Right ventricle myocardium inferior (tissue), 1 donor: ENCODE results near the gene OR5B2. TPM values are rescaled to one million over a fixed set of nuclear protein-coding genes. Genes with fewer than 3 reads are reported as not detected.

ENCODE experiments used
- total RNA-seq: library from RNA; stranded (reverse); fragmentation: NEBNext Ultra II Directional; extraction: Animal tissue kit (Norgen Biotek cat#: 25700); gene quantifications from one replicate; pipeline ENCODE4 v1.2.1, GENCODE V29; 2021
- donor health status: DM: no; HTN: yes; CAD: no; lungs with severe emphysema.

The OR5B2 gene
- total RNA-seq, 1 donor from 2014 or later, result not detected

Other genes starting within 250 kb of the OR5B2 start
- gene OR9Q2, start 239.1 kb downstream of the OR5B2 start, total RNA-seq, result not detected
- gene OR1S2, start 224.0 kb downstream of the OR5B2 start, total RNA-seq, result not detected
- gene OR1S1, start 215.4 kb downstream of the OR5B2 start, total RNA-seq, result not detected
- gene OR10Q1, start 199.2 kb downstream of the OR5B2 start, total RNA-seq, result not detected
- not detected for gene OR10W1, start 159.9 kb downstream of the OR5B2 start, total RNA-seq
- not detected for gene OR5B17, start 69.1 kb downstream of the OR5B2 start, total RNA-seq
- gene OR5B3, start 21.2 kb downstream of the OR5B2 start, total RNA-seq, result not detected
- gene OR5B12, start 14.1 kb upstream of the OR5B2 start, total RNA-seq, result not detected
- gene OR5B21, start 80.0 kb upstream of the OR5B2 start, total RNA-seq, result not detected
- gene LPXN, start 147.7 kb upstream of the OR5B2 start, total RNA-seq, result 3.9 TPM
- gene ZFP91, start 150.9 kb upstream of the OR5B2 start, total RNA-seq, result 61.1 TPM
- gene CNTF, start 194.5 kb upstream of the OR5B2 start, total RNA-seq, result 0.70 TPM